Measurements from ENCODE around the gene PTPRZ1. TPM values are rescaled to one million over a fixed set of nuclear protein-coding genes. Genes with fewer than 3 reads are reported as not detected.

Gene PTPRZ1
- total and polyA plus RNA-seq, 2 of the 8 experiments (the other 6 are each of a cell fraction or from before 2014, with no cell fraction given) = 112 to 135 TPM

- Histone ChIP-seq H2BK20ac (ENCODE audit: low read length) (no peak overlapping the region), H3K27me3 (replicated peaks in 1 of 4; ENCODE audit: control insufficient read depth in 3 of 4, extremely low read depth in 1 of 4, insufficient read depth in 3 of 4, low read length in 3 of 4) (no peaks in the 10 kb centered on the region), H3K4ac (replicated peaks; ENCODE audit: insufficient read length, low read depth, low read length) (no peak overlapping the region), H3K9ac (replicated peaks in 1 of 4; ENCODE audit: extremely low read depth in 1 of 4, low read depth in 3 of 4, low read length in 3 of 4) (no peak overlapping the region), H3K4me1 (replicated peaks in 1 of 4; ENCODE audit: control insufficient read depth in 3 of 4, insufficient read depth in 4 of 4, low read length in 3 of 4) (peaks cover 0 to 4% (median 0%) of the 10 kb centered on the region in 4 experiments; a peak in 1 of 7 replicates), H3K79me2 (ENCODE audit: control insufficient read depth in 1 of 2, insufficient read depth in 2 of 2, low read length in 2 of 2) (peaks cover 0 to 91% of the 10 kb centered on the region in 2 experiments; a peak in 2 of 4 replicates), H3K14ac (ENCODE audit: insufficient read length) (no peak overlapping the region), H4K20me1 (replicated peaks in 1 of 2; ENCODE audit: control insufficient read depth in 1 of 2, insufficient read depth in 2 of 2, low read length in 2 of 2) (peaks cover 0 to 5% of the 10 kb centered on the region in 2 experiments), H4K8ac (ENCODE audit: extremely low read depth, insufficient read depth, low read length) (no peak overlapping the region), H2AFZ (ENCODE audit: low read length) (no peak overlapping the region), H2BK12ac (ENCODE audit: low read depth, low read length) (no peak overlapping the region), H3K56ac (replicated peaks; ENCODE audit: insufficient read length, low read depth, low read length) (no peak overlapping the region), H2BK5ac (ENCODE audit: low read depth, low read length) (no peak overlapping the region), H2AK5ac (ENCODE audit: low read depth, low read length) (no peak overlapping the region), H2BK15ac (ENCODE audit: low read length) (no peak overlapping the region), H4K5ac (ENCODE audit: insufficient read length, low read depth, low read length) (no peak overlapping the region), H3K4me3 (ENCODE audit: extremely low read depth in 1 of 4, insufficient read depth in 2 of 4, low read depth in 3 of 4, low read length in 4 of 4) (no peak overlapping the region), H3K36me3 (ENCODE audit: control insufficient read depth in 2 of 4, insufficient read depth in 4 of 4, low read length in 3 of 4) (peaks cover 0 to 9% (median 0%) of the 10 kb centered on the region in 4 experiments; a peak in 1 of 8 replicates), H3K27ac (ENCODE audit: low read depth, low read length) (no peak overlapping the region), H3K9me3 (ENCODE audit: insufficient read depth in 2 of 2, low read depth in 1 of 2, low read length in 1 of 2) (no peaks in the 10 kb centered on the region), H3K4me2 (ENCODE audit: insufficient read depth in 1 of 2, low read depth in 2 of 2, low read length in 2 of 2) (no peak overlapping the region), H3K23me2 (ENCODE audit: low read depth, low read length) (no peaks in the 10 kb centered on the region), H3K79me1 (ENCODE audit: low read depth, low read length) (no peaks in the 10 kb centered on the region; the same call in 1 of the 2 replicates), H2BK120ac (replicated peaks; ENCODE audit: low read depth, low read length) (no peak overlapping the region), H3K18ac (ENCODE audit: extremely low read depth, low read length) (no peak overlapping the region), H3K23ac (ENCODE audit: insufficient read length) (no peak overlapping the region), H4K91ac (replicated peaks; ENCODE audit: insufficient read length, low read length) (no peak overlapping the region)
- TF ChIP-seq SAP30 (IDR thresholded peaks at IDR 0.05; ENCODE audit: insufficient read depth, insufficient replicate concordance, low read length) (no peak), CTBP2 (IDR thresholded peaks at IDR 0.05; ENCODE audit: borderline replicate concordance, insufficient read depth, insufficient read length, low read length) (no peak), SP2 (IDR thresholded peaks at IDR 0.05; ENCODE audit: low read length) (no peak), SRF (IDR thresholded peaks at IDR 0.05; ENCODE audit: low read depth, low read length) (peak; percentile 79)
- no peak for FAIRE-seq
- CTCF ChIA-PET (ENCODE audit: partially characterized antibody) = interaction anchor here (1.5 to 2.2 kb wide), 3 partner anchors 9 to 155 kb away, joined by 3 to 6 read pairs (median 5); no protein-coding TSS in a partner anchor
- POLR2A ChIA-PET (ENCODE audit: partially characterized antibody) = interaction anchor here (0.9 kb wide), 2 partner anchors 9 to 26 kb away, joined by 3 read pairs; no protein-coding TSS in a partner anchor
- no peak for DNase-seq (ENCODE audit: low read depth in 1 of 2, low spot score in 2 of 2)
These were observed 35.1 kb downstream of the PTPRZ1 start for GRCh38 chr7:121908042-121908441.

Data from H1 (cell line).